ENCODE data around the gene WRAP53.

- TF ChIP-seq ATF5 (CRISPR knock-in tag; IDR thresholded peaks at IDR 0.05; ENCODE audit: low read depth) (no peak), ZBTB37 (CRISPR knock-in tag; IDR thresholded peaks at IDR 0.05) (no peak), KDM4B (CRISPR knock-in tag; IDR thresholded peaks at IDR 0.05) (no peak), POLR2A (IDR thresholded peaks at IDR 0.05; ENCODE audit: insufficient read depth in 1 of 2, low read depth in 2 of 2, low read length in 2 of 2) (no peak), SP1 (IDR thresholded peaks at IDR 0.05) (no peak), SP1 (CRISPR knock-in tag; IDR thresholded peaks at IDR 0.05) (no peak), HINFP (CRISPR knock-in tag; IDR thresholded peaks at IDR 0.05; ENCODE audit: low read depth) (no peak), CEBPG (CRISPR knock-in tag; IDR thresholded peaks at IDR 0.05) (no peak), USF2 (IDR thresholded peaks at IDR 0.05; ENCODE audit: low read depth, low read length) (no peak), USF2 (CRISPR knock-in tag; IDR thresholded peaks at IDR 0.05; ENCODE audit: borderline replicate concordance) (no peak), ZNF432 (CRISPR knock-in tag; IDR thresholded peaks at IDR 0.05; ENCODE audit: borderline replicate concordance) (no peak), ZNF350 (CRISPR knock-in tag; IDR thresholded peaks at IDR 0.05; ENCODE audit: borderline replicate concordance, low read depth) (no peak), POLR2AphosphoS5 (IDR thresholded peaks at IDR 0.05; ENCODE audit: low read depth, low read length) (no peak), POLR2G (IDR thresholded peaks at IDR 0.05; ENCODE audit: low read depth, low read length) (no peak)
Observed at GRCh38 chr17:7709031-7709430, 20.8 kb downstream of the WRAP53 start.
